GM23338 (cell line): ENCODE measurements around the gene FCN3. TPM values are rescaled to one million over a fixed set of nuclear protein-coding genes. Genes with fewer than 3 reads are reported as not detected.

Experiments
- ATAC-seq: fragments of 200-7000 bp; cut with Tn5 transposase; 3 replicates; pipeline ENCODE4 v1.9.1; 2020
- DNase-seq: peaks from one replicate; pipeline ENCODE4 v3.0.0-alpha.2; 2015; ENCODE audit warnings: low spot score
- H2AFZ ChIP-seq: fragments of 200-600 bp; sonication (generic); 2 replicates; pipeline ENCODE4 v1.8.0; 2016; ENCODE audit warnings: antibody characterized with exemption, mild to moderate bottlenecking, moderate library complexity
- H3F3A ChIP-seq: fragments of 200-600 bp; sonication (generic); replicated peaks from 2 replicates; pipeline ENCODE4 v1.8.0; 2017; ENCODE audit warnings: antibody characterized with exemption, mixed run types, low read depth
- H3K27ac ChIP-seq: fragments of 200-600 bp; sonication (generic); 2 replicates; pipeline ENCODE4 v1.6.1; 2016; ENCODE audit warnings: low read depth
- H3K27me3 ChIP-seq: fragments of 200-600 bp; sonication (generic); 2 replicates; pipeline ENCODE4 v1.8.0; 2016; ENCODE audit warnings: mild to moderate bottlenecking, mixed run types, moderate library complexity; ENCODE audit not compliant: insufficient read depth
- H3K36me3 ChIP-seq: fragments of 200-600 bp; sonication (generic); 2 replicates; pipeline ENCODE4 v1.8.0; 2016; ENCODE audit warnings: mild to moderate bottlenecking; ENCODE audit not compliant: insufficient read depth
- H3K4me1 ChIP-seq: fragments of 200-600 bp; sonication (generic); 2 replicates; pipeline ENCODE4 v1.8.0; 2016; ENCODE audit warnings: mild to moderate bottlenecking, moderate library complexity; ENCODE audit not compliant: insufficient read depth
- H3K4me2 ChIP-seq: fragments of 200-600 bp; sonication (generic); 2 replicates; pipeline ENCODE4 v1.7.1; 2017; ENCODE audit warnings: mixed run types
- H3K4me3 ChIP-seq: fragments of 200-600 bp; sonication (generic); 2 replicates; pipeline ENCODE4 v1.6.1; 2016; ENCODE audit warnings: mixed run types
- H3K79me2 ChIP-seq: fragments of 200-600 bp; sonication (generic); replicated peaks from 2 replicates; pipeline ENCODE4 v1.8.0; 2017; ENCODE audit warnings: mild to moderate bottlenecking; ENCODE audit not compliant: insufficient read depth
- H3K9me2 ChIP-seq: fragments of 200-600 bp; sonication (generic); 2 replicates; pipeline ENCODE4 v1.8.0; 2017; ENCODE audit not compliant: insufficient read depth
- H4K20me1 ChIP-seq: fragments of 200-600 bp; sonication (generic); replicated peaks from 2 replicates; pipeline ENCODE4 v1.8.0; 2017; ENCODE audit warnings: mild to moderate bottlenecking; ENCODE audit not compliant: insufficient read depth
- H3K27ac Mint-ChIP-seq: 2 replicates; pipeline ENCODE4 v1.8.0; 2020; ENCODE audit warnings: inconsistent platforms, mild to moderate bottlenecking, moderate library complexity, mixed read lengths
- H3K27me3 Mint-ChIP-seq: 3 replicates; pipeline ENCODE4 v1.8.0; 2022; ENCODE audit warnings: low read depth, mild to moderate bottlenecking, moderate library complexity, mixed read lengths, inconsistent platforms; ENCODE audit not compliant: insufficient read depth, poor library complexity
- H3K36me3 Mint-ChIP-seq: 3 replicates; pipeline ENCODE4 v1.8.0; 2021; ENCODE audit warnings: low read depth, mild to moderate bottlenecking, inconsistent platforms, moderate library complexity, mixed read lengths
- H3K4me1 Mint-ChIP-seq: 3 replicates; pipeline ENCODE4 v1.8.0; 2020; ENCODE audit warnings: mild to moderate bottlenecking, inconsistent platforms, mixed read lengths
- H3K4me3 Mint-ChIP-seq: 3 replicates; pipeline ENCODE4 v1.8.0; 2021; ENCODE audit warnings: moderate library complexity, mild to moderate bottlenecking, inconsistent platforms, mixed read lengths
- H3K9me3 Mint-ChIP-seq: 3 replicates; pipeline ENCODE4 v1.8.0; 2020; ENCODE audit warnings: moderate library complexity, mild to moderate bottlenecking, inconsistent platforms, mixed read lengths
- CTCF ChIP-seq, 2 experiments: fragments of 200-600 bp in 1 of 2; sonication (generic) in 1 of 2; conservative IDR thresholded peaks; 2 replicates each; pipeline versions ENCODE4 v1.5.1 to v1.6.1; 2016 to 2017; ENCODE audit warnings: antibody characterized with exemption in 2 of 2, low read depth in 2 of 2, mild to moderate bottlenecking in 2 of 2, moderate library complexity in 1 of 2
- ETS1 ChIP-seq: IDR thresholded peaks from 2 replicates; pipeline ENCODE4 v1.6.1; 2016; ENCODE audit warnings: antibody characterized with exemption
- EZH2 ChIP-seq: fragments of 200-600 bp; sonication (generic); IDR thresholded peaks from one replicate; pipeline ENCODE4 v1.8.0; 2017; ENCODE audit warnings: antibody characterized with exemption, mild to moderate bottlenecking, low read depth; ENCODE audit not compliant: unreplicated experiment
- NANOG ChIP-seq: IDR thresholded peaks from 2 replicates; pipeline ENCODE4 v1.6.1; 2016; ENCODE audit warnings: antibody characterized with exemption, borderline replicate concordance
- POLR2AphosphoS5 ChIP-seq: IDR thresholded peaks from 2 replicates; pipeline ENCODE4 v1.6.1; 2016; ENCODE audit warnings: antibody characterized with exemption, low read depth
- REST ChIP-seq: IDR thresholded peaks from one replicate; pipeline ENCODE4 v1.6.1; 2018; ENCODE audit warnings: antibody characterized with exemption; ENCODE audit not compliant: unreplicated experiment
- STAT1 ChIP-seq: IDR thresholded peaks from one replicate; pipeline ENCODE4 v1.6.1; 2016; ENCODE audit warnings: antibody characterized with exemption; ENCODE audit not compliant: unreplicated experiment
- ZNF114 ChIP-seq: fragments of 250-450 bp; sonication (Bioruptor Pico); IDR thresholded peaks from 2 replicates; pipeline ENCODE4 v1.5.0; 2020; ENCODE audit warnings: mild to moderate bottlenecking, moderate library complexity
- polyA plus RNA-seq: library from polyadenylated mRNA; unstranded; fragments of >200 nt; fragmentation: Nextera tagmentation; extraction: Ambion mirVana; gene quantifications from 2 replicates; pipeline ENCODE4 v1.2.1, GENCODE V29; 2016
- total RNA-seq: library from RNA; depleted of rRNA; stranded (reverse); fragments of >200 nt; shearing (Covaris generic); gene quantifications from 2 replicates; pipeline ENCODE4 v1.2.3, GENCODE V29; 2014

FCN3 gene
- total and polyA plus RNA-seq, 2 experiments from 2014 or later = 0.49 TPM; not detected in 1

- H3K27ac Mint-ChIP-seq = no peak overlapping the region
- DNase-seq = no peak
- Histone ChIP-seq H3K27ac (no peak overlapping the region), H3K9me2 (no peaks in the 10 kb centered on the region), H3K79me2 (no peaks in the 10 kb centered on the region), H3K36me3 (no peaks in the 10 kb centered on the region), H4K20me1 (no peaks in the 10 kb centered on the region), H3K27me3 (peaks cover 47% of the 10 kb centered on the region), H3F3A (peaks cover 5% of the 10 kb centered on the region; the same call in 1 of the 2 replicates), H3K4me1 (peaks cover 20% of the 10 kb centered on the region), H3K4me3 (peak overlapping the region; percentile 88; the same call in 1 of the 2 replicates), H3K4me2 (peak overlapping the region; percentile 94), H2AFZ (no peak overlapping the region)
- TF ChIP-seq REST (no peak), CTCF (conservative IDR thresholded peaks at IDR 0.05; ENCODE audit: low read depth in 2 of 2) (no peak), STAT1 (no peak), POLR2AphosphoS5 (no peak), NANOG (no peak), ZNF114 (no peak), EZH2 (no peak), ETS1 (no peak)
- peak overlapping the region; percentile 74; the same call in 2 of the 3 replicates for H3K4me3 Mint-ChIP-seq
- peaks cover 51% of the 10 kb centered on the region for H3K27me3 Mint-ChIP-seq
- no peaks in the 10 kb centered on the region for H3K36me3 Mint-ChIP-seq
- peaks cover 29% of the 10 kb centered on the region for H3K4me1 Mint-ChIP-seq
- H3K9me3 Mint-ChIP-seq = no peaks in the 10 kb centered on the region
- no peak for ATAC-seq
Measured at GRCh38 chr1:27361553-27361952, 13.1 kb downstream of the FCN3 start.

- Histone ChIP-seq H3F3A (0 out of 2 replicates have a peak, but pooled peaks cover 10% of the 10 kb centered on the region), H3K4me3 (peak overlapping the region; percentile 88), H3K4me1 (peaks cover 20% of the 10 kb centered on the region), H3K79me2 (no peaks in the 10 kb centered on the region), H2AFZ (peak overlapping the region; percentile 97), H4K20me1 (no peaks in the 10 kb centered on the region), H3K9me2 (no peaks in the 10 kb centered on the region), H3K4me2 (peak overlapping the region; percentile 94), H3K27me3 (peaks cover 47% of the 10 kb centered on the region), H3K36me3 (no peaks in the 10 kb centered on the region), H3K27ac (no peak overlapping the region)
- ATAC-seq (no peak; the same call in 2 of the 3 replicates), DNase-seq (peak; percentile 55)
- Mint-ChIP-seq H3K4me3 (peak overlapping the region; percentile 74), H3K27me3 (peaks cover 51% of the 10 kb centered on the region), H3K27ac (no peak overlapping the region), H3K4me1 (peaks cover 29% of the 10 kb centered on the region), H3K36me3 (no peaks in the 10 kb centered on the region), H3K9me3 (no peaks in the 10 kb centered on the region)
- no peak for TF ChIP-seq ETS1
Measured at GRCh38 chr1:27361044-27361402, 13.6 kb downstream of the FCN3 start.
